ENCODE results near the gene GNB1L. TPM values are rescaled to one million over a fixed set of nuclear protein-coding genes. Genes with fewer than 3 reads are reported as not detected.

The GNB1L gene
- total RNA-seq, 1 experiment from 2014 or later: 27.0 TPM

- no peaks in the 10 kb centered on the region for H3K9me3 ChIP-seq (ENCODE audit: low read length)
- no peaks in the 10 kb centered on the region for H3F3A ChIP-seq (ENCODE audit: low read length, unreplicated experiment)
- no peak overlapping the region for H2AFZ ChIP-seq (ENCODE audit: low read length)
- TF ChIP-seq EZH2phosphoT487 (IDR thresholded peaks at IDR 0.05; ENCODE audit: borderline replicate concordance, low read length): no peak
- TF ChIP-seq, protein P1, sequence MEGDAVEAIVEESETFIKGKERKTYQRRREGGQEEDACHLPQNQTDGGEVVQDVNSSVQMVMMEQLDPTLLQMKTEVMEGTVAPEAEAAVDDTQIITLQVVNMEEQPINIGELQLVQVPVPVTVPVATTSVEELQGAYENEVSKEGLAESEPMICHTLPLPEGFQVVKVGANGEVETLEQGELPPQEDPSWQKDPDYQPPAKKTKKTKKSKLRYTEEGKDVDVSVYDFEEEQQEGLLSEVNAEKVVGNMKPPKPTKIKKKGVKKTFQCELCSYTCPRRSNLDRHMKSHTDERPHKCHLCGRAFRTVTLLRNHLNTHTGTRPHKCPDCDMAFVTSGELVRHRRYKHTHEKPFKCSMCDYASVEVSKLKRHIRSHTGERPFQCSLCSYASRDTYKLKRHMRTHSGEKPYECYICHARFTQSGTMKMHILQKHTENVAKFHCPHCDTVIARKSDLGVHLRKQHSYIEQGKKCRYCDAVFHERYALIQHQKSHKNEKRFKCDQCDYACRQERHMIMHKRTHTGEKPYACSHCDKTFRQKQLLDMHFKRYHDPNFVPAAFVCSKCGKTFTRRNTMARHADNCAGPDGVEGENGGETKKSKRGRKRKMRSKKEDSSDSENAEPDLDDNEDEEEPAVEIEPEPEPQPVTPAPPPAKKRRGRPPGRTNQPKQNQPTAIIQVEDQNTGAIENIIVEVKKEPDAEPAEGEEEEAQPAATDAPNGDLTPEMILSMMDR (conservative IDR thresholded peaks at IDR 0.05; ENCODE audit: low read depth, low read length): no peak
- no peak for TF ChIP-seq EZH2 (IDR thresholded peaks at IDR 0.05; ENCODE audit: low read length, unreplicated experiment)
- H3K4me1 ChIP-seq (ENCODE audit: insufficient read depth, low read length): no peaks in the 10 kb centered on the region
- DNase-seq (no peak), ATAC-seq (no peak)
- POLR2A ChIA-PET (ENCODE audit: unreplicated experiment): no interaction called here
- intact Hi-C loops (cut with micrococcal nuclease): no loop called here
- H3K9ac ChIP-seq (ENCODE audit: low read length): no peak overlapping the region
- H4K20me1 ChIP-seq (ENCODE audit: low read length): no peaks in the 10 kb centered on the region
- no TSS peak for BruUV-seq (replicated peaks)
- no peak overlapping the region for H3K27ac ChIP-seq (ENCODE audit: low read length)
- H3K27me3 ChIP-seq (ENCODE audit: low read length): no peaks in the 10 kb centered on the region
- H3K36me3 ChIP-seq (ENCODE audit: low read depth, low read length): no peaks in the 10 kb centered on the region
- no peak overlapping the region for H3K4me2 ChIP-seq (ENCODE audit: low read length)
- no peak overlapping the region for H3K4me3 ChIP-seq (ENCODE audit: low read length)
- no peaks in the 10 kb centered on the region for H3K79me2 ChIP-seq (ENCODE audit: low read length)
- no peaks in the 10 kb centered on the region for H3K9me2 ChIP-seq (replicated peaks; ENCODE audit: low read length)
- CTCF ChIA-PET: no interaction called here
Observed at GRCh38 chr22:19825904-19826618, 28.6 kb downstream of the GNB1L start.

- CTCF ChIA-PET: no interaction called here
- H3F3A ChIP-seq (ENCODE audit: low read length, unreplicated experiment): no peaks in the 10 kb centered on the region
- no peak overlapping the region for H2AFZ ChIP-seq (ENCODE audit: low read length)
- TF ChIP-seq EZH2 (IDR thresholded peaks at IDR 0.05; ENCODE audit: low read length, unreplicated experiment) (no peak), EZH2phosphoT487 (IDR thresholded peaks at IDR 0.05; ENCODE audit: borderline replicate concordance, low read length) (no peak)
- TF ChIP-seq, protein P1 (conservative IDR thresholded peaks at IDR 0.05; ENCODE audit: low read depth, low read length): no peak
- intact Hi-C loops (cut with micrococcal nuclease): no loop called here
- H3K36me3 ChIP-seq (ENCODE audit: low read depth, low read length): no peaks in the 10 kb centered on the region
- H3K9ac ChIP-seq (ENCODE audit: low read length): no peak overlapping the region
- ATAC-seq (no peak), DNase-seq (no peak)
- H3K4me2 ChIP-seq (ENCODE audit: low read length): no peak overlapping the region
- H3K4me3 ChIP-seq (ENCODE audit: low read length): no peak overlapping the region
- no peaks in the 10 kb centered on the region for H3K79me2 ChIP-seq (ENCODE audit: low read length)
- POLR2A ChIA-PET (ENCODE audit: unreplicated experiment): no interaction called here
- H3K4me1 ChIP-seq (ENCODE audit: insufficient read depth, low read length): no peaks in the 10 kb centered on the region
- H4K20me1 ChIP-seq (ENCODE audit: low read length): no peaks in the 10 kb centered on the region
- no peaks in the 10 kb centered on the region for H3K9me3 ChIP-seq (ENCODE audit: low read length)
- H3K9me2 ChIP-seq (replicated peaks; ENCODE audit: low read length): no peaks in the 10 kb centered on the region
- H3K27ac ChIP-seq (ENCODE audit: low read length): no peak overlapping the region
- BruUV-seq (replicated peaks): no TSS peak
- no peaks in the 10 kb centered on the region for H3K27me3 ChIP-seq (ENCODE audit: low read length)
Observed at GRCh38 chr22:19824926-19825339, 29.7 kb downstream of the GNB1L start.

DNA sequence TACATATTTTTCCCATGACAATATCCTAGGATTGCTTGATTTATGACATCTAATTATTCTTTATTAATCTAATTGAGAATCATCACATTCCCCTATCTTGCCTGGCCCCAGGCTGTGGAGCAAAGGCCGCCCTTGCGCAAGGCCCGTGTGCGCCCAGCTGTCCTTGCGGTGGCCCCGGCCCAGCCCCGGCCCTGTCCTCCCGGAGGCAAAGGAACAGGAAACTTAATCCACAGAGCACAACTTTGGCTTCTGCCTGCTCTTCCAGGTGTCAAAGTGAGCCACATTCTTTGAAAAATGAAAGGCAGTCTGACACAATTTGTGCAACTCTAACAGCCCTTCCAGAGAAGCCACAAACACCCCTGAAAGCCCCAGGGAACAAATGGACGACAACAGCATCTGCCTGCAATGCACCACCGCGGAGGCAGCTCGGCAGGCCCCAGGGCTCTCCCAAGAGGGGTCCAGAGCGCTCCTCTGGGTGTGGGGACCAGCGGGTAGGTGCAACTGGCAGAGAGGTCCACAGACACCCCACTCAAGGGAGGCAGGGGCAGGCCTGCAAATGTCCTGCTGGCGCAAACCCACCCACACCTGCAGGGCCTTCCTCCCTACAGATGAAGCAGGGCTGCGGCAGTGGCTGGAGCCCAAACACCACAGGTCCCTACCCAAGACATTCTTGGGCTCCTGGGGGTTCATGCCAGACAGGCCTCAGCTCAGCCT, 30.3 kb downstream of the GNB1L start:
- no peaks in the 10 kb centered on the region for H3K27me3 ChIP-seq (ENCODE audit: low read length)
- intact Hi-C loops (cut with micrococcal nuclease): no loop called here
- H3K4me1 ChIP-seq (ENCODE audit: insufficient read depth, low read length): no peaks in the 10 kb centered on the region
- no TSS peak for BruUV-seq (replicated peaks)
- H2AFZ ChIP-seq (ENCODE audit: low read length): no peak overlapping the region
- H3K9me2 ChIP-seq (replicated peaks; ENCODE audit: low read length): no peaks in the 10 kb centered on the region
- H4K20me1 ChIP-seq (ENCODE audit: low read length): no peaks in the 10 kb centered on the region
- no peak overlapping the region for H3K4me2 ChIP-seq (ENCODE audit: low read length)
- no peak overlapping the region for H3K27ac ChIP-seq (ENCODE audit: low read length)
- ChIA-PET POLR2A (ENCODE audit: unreplicated experiment) (no interaction called here), CTCF (no interaction called here)
- no peaks in the 10 kb centered on the region for H3F3A ChIP-seq (ENCODE audit: low read length, unreplicated experiment)
- H3K36me3 ChIP-seq (ENCODE audit: low read depth, low read length): no peaks in the 10 kb centered on the region
- H3K9me3 ChIP-seq (ENCODE audit: low read length): no peaks in the 10 kb centered on the region
- H3K4me3 ChIP-seq (ENCODE audit: low read length): no peak overlapping the region
- ATAC-seq (no peak), DNase-seq (no peak)
- TF ChIP-seq EZH2phosphoT487 (IDR thresholded peaks at IDR 0.05; ENCODE audit: borderline replicate concordance, low read length): no peak
- TF ChIP-seq, protein P1 (conservative IDR thresholded peaks at IDR 0.05; ENCODE audit: low read depth, low read length): no peak
- TF ChIP-seq EZH2 (IDR thresholded peaks at IDR 0.05; ENCODE audit: low read length, unreplicated experiment): no peak
- H3K9ac ChIP-seq (ENCODE audit: low read length): no peak overlapping the region
- H3K79me2 ChIP-seq (ENCODE audit: low read length): no peaks in the 10 kb centered on the region
